GM15510 (cell line): Measurements from ENCODE around the gene ABHD8.

Source experiments
- POLR2A ChIP-seq: IDR thresholded peaks from 3 replicates; pipeline ENCODE4 v1.6.1; 2011; ENCODE audit warnings: borderline replicate concordance; ENCODE audit not compliant: insufficient read length; ENCODE audit errors: extremely low read depth

ABHD8 gene

DNA sequence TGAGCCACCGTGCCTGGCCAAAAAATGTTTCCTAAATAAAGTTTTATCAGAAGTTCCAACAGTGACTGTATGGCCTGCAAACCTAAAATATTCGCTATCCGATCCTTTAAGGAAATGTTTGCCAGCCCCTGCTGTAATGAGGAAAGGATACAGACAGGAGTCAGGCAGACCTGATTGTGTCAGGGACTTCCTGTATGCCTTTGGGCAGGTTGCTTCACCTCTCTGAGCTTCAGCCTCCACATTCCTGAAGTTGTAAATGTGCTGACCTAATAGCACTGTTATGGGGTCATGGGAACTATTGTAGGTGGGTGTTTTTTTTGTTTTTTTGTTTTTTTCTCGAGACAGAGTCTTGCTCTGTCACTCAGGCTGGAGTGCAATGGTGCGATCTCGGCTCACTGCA lies 6.2 kb downstream of the ABHD8 start:
- TF ChIP-seq POLR2A = no peak

DNA sequence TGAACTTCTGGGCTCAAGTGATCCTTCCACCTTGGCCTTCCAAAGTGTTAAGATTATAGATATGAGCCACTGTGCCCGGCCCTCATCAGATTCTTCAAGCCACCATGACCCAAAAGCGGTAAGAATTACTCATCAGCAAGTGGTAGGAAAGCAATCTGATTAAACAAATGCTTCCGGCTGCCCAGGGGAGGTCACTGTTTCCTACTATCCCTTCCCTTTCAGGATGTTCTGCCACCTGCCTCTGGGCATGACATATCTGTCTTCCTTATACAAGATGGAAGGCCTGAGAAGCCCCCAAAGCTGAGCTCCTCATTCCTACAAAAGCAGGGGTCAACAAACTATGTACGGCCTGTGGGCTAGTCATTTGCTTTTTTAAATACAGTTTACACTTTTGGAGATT lies 7.0 kb downstream of the ABHD8 start:
- no peak for TF ChIP-seq POLR2A

DNA sequence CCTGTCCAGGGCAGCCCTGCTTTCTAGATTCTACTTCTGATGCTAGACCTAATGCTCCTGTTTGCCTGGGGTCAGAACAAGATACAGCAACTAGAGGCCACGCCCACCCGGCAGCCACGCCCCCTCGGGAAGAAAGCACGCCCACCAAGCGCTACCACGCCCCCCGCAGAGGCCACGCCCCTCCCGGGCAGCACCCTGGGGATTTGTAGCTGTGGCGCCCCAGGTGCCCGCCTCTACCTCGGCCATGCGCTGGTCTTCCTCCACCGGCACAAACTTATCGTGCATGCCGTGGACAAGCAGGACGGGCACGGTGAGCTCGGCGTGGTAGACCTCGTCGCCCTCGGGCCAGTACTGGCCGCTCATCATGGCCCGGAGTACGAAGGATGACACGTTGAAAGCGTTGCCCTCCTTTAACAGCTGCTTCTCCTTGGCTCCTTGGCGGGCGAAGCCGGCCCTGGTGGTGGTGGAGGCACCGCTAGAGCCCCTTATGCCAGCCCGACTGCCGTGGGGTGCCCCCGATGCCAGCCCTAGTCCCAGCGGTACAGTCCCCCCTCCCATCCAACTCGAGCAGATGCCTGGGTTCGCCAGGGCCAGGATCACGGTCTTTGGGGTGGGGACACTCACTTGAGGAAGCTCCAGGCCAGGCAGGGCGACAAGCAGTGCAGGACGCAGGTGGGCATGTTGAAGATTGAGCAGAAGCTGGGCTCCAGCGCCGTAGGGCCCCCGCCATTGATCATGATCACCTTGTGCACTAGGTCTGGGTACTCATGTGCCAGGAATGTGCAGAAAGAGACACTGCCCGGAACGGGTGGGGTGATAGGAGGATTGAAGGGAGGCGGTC lies 9.0 kb downstream of the ABHD8 start:
- no peak for TF ChIP-seq POLR2A

DNA sequence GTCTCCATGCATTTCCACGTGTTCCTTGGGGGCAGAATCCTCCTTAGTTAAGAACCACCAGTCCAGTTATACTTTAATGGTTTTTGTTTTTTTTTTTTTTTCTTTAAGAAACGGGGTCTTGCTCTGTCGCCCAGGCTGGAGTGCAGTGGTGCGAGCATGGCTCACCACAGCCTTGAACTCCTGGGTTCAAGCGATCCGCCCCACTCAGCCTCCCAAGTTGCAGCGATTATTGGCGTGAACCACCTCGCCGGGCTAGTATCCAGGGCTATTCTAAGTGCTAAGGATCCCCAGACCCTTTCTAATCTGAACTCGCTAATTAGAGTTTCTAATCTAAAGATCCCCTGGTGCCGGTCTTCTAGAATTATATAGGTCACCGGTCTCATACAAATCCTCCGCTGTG lies 9.6 kb downstream of the ABHD8 start:
- TF ChIP-seq POLR2A = no peak

DNA sequence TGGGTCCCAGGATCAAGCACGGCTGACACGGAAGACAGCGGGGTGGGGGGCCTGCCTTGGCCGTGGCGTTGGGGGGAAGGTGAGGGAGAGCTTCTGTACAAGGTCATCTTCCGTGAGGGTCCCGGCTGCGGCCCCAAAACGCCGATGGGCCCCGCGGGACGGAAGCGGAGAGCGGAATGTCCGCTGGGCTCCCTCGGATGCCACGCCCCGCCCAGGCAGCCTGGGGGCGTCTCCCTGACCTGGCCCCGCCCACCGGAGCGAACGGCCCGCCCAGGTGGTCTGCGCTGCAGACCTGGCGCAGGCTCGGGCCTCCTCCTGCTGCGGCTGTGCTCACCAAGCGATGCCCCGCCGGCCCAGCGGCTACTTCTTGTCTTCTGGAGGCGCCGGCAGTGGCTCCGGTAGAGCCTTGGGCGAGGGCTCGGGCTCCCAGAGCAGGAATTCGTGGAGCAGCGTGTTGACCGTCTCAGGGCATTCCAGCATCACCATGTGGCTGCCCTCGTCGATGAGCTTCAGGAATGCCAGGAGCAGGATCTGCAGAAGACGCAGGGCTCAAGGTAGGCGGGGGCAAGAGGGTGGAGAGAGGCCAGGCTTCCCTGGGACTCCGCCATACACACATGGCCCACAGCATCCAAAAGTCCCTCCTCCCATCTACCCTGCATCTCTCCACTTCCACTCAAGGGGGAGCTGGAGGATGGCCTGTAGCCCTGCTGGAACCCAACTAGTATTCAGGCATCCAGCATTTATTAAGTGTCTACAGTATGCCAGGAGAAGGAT lies 10.7 kb downstream of the ABHD8 start:
- TF ChIP-seq POLR2A = peak; percentile 64

DNA sequence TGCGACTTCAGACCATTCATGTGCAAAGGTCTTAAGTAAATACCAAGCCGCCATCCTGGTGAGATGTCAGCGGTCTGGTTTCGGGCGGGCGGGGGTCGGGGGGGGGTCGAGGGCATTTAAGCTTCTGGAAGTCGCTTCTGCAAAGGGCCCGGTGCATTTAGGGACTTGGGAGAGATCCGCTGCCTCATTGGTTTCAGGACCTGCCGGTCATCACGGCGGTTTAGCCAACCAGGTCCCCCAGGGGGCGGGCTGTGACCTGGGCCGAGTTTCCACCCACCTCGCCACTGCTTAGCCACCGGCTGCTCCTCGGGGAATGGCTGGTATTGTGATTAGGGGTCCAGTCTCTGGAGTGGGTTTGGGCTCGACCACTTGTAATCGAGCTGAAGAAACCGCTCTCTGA lies 13.7 kb downstream of the ABHD8 start:
- TF ChIP-seq POLR2A = no peak

DNA sequence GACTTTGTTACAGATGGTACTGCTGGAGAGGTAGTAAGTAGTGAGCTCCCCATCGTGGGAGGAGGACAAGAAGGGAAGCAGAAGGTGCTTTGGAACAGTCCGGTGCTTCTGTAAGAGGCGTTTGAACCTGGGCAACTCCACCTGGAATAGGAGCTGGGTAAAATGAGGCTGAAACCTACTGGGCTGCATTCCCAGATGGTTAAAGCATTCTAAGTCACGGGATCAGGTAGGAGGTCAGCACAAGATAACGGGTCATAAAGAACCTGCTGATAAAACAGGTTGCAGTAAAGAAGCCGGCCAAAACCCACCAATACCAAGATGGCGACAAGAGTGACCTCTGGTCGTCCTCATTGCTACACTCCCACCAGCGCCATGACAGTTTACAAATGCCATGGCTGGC lies 16.5 kb downstream of the ABHD8 start:
- no peak for TF ChIP-seq POLR2A

DNA sequence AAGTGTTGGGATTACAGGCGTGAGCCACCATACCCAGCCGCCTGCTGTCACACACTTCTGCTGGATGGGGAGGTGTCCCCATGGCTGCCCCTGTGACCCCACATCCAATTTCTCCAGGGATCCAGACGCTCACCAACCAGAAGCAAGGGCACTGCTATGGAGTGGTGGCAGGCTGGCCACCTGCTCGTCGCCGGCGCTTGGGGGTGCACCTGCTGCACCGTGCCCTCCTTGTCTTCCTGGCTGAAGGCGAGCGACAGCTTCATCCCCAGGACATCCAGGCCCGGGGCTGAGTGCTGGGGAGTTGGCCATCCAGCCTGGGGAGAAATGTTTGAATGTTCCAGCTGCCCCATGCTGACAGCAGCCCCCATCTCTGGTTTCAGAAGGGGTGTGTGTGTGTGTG lies 17.0 kb downstream of the ABHD8 start:
- TF ChIP-seq POLR2A = no peak

DNA sequence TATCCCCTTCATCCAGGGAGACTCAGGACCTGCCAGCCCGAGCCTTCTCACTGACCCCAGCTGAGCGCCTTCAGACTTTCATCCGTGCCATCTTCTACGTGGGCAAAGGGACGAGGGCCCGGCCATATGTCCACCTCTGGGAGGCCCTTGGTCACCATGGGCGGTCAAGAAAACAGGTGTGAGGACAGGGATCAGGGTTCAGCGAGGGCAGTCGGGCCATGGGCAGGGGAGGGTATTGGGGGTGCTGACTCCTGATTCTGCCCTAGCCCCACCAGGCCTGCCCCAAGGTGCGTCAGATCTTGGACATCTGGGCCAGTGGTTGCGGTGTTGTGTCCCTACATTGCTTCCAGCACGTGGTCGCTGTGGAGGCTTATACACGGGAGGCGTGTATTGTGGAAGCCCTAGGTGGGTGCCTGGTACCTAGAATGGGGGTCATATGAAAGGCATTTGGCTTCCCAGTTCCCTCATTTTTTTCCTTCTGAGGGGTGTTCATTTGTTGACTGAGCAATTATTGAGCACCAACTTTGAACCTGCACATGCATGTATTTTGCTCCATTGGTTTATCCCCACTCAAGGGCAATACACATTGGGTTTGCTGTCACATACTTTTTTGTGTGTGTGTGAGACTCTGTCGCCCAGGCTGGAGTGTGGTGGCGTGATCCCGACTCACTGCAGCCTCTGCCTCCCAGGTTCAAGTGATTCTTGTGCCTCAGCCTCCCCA lies 17.6 kb downstream of the ABHD8 start:
- TF ChIP-seq POLR2A = no peak

DNA sequence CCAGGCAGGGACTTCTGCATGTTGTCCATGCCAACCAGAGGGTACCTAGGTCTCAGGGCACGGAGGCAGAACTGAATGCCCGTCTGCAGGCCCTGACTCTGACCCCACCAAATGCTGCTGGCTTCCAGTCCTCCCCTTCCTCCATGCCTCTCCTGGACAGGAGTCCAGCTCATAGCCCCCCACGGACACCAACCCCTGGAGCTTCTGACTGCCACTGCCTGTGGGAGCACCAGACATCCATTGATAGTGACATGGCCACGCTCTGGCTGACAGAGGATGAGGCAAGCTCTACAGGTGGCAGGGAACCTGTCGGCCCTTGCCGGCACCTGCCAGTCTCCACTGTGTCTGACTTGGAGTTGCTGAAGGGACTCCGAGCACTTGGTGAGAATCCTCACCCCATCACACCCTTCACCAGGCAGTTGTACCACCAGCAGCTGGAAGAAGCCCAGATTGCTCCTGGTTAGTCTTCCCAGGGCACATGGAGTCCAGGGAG lies 19.7 kb downstream of the ABHD8 start:
- TF ChIP-seq POLR2A = no peak

DNA sequence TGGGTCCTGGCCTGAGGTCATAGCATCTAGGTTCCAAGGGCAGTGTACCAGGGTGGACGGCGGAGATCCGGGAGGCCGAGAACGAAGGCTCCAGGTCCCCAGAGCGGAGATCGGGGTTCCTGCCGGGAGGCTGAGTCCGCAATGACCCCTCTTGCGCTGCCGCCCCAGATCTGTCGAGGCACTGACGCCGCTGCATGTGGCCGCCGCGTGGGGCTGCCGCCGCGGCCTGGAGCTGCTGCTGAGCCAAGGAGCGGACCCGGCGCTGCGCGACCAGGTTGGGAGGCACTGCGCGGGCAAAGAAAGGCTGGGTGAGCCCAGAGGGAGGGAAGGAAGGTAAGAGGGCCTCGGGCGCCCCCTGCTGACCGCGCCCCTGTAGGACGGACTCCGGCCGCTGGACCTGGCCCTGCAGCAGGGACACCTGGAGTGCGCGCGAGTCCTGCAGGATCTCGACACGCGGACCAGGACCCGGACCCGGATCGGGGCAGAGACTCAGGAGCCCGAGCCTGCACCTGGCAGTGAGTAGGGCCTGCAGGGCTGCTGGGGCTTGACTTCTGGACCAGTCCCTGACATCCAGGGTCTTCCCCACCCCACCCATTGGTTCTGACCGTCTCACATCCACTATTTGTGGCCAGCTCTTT lies 20.6 kb downstream of the ABHD8 start:
- peak; percentile 52 for TF ChIP-seq POLR2A

DNA sequence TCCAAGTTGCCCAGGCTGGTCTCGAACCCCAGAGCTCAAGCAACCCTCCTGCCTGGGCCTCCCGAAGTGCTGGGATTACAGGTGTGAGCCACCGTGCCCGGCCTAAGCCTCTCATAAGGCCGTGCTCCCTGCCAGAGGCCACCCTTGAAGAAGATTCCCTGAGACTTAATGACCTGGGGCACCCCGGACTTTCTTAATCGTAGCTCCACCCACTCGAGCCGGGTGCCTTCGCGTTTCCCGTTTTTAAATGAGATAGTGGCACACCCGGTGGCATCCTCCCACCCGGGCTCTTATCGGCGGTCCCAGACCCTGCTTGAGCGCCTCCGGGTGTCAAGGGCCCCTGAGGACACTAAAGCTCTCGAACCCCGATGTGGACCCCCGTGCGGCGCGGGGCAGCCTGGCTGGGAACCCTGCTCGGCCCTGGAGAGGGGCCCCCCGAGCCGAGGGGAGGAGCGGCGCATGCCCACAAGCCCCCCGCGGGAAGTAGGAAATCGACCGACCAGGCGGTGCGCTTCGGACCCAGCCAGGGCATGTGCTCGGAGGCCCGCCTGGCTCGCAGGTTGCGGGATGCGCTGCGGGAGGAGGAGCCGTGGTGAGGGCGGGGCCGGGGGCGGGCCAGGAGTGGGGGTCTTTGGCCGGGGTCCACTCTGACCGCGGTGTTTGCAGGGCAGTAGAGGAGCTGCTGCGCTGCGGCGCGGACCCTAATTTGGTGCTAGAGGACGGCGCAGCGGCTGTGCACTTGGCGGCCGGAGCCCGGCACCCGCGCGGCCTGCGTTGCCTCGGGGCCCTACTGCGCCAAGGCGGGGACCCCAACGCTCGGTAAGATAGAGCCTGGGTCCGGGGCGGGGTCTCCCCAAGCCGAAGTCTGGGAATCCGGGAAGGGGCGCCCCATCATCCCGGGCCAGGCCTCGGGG lies 21.6 kb downstream of the ABHD8 start, which contains the start of gene ANKLE1:
Gene ANKLE1 (plus strand): TSS at position 511 of the 914 bp plus-strand sequence. CDS start 20 bp downstream, at position 531.
- peak; percentile 47 for TF ChIP-seq POLR2A

DNA sequence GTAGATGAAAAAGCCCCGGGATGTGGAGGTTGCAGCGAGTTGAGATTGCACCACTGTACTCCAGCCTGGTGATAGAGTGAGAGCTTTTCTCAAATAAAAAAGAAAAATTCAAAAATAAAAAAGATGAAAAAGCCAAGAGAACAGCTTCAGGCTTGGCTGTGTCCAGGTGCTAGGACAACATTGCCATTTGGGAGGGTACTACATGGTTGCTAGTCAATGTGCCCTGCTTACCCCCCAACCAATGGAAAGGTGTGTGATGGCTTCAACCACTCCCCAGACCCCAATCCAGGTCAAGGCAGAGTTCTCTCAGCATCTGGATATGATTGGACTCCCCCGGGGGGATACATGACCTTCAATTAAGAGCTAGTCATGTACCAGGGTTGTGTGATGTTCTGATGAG lies 23.8 kb downstream of the ABHD8 start:
- TF ChIP-seq POLR2A = no peak
